ENCODE measurements around the gene NOS2.
"Not testable (repeated sequence)": the region's sequence is repeated elsewhere in the genome, so short reads cannot be mapped to it uniquely, and the experiment has no call there.

- TF ChIP-seq POLR2A (IDR thresholded peaks at IDR 0.05); CTCF (IDR thresholded peaks at IDR 0.05); POLR2AphosphoS5 (IDR thresholded peaks at IDR 0.05; ENCODE audit: insufficient read depth in 1 of 2, low read depth in 1 of 2): not testable (repeated sequence)
These were observed 59.8 kb downstream of the NOS2 start for GRCh38 chr17:27740541-27740940.

Data from vagina (tissue), 2 donors.